ENCODE data around the gene QARS1.

- TF ChIP-seq POLR2A (IDR thresholded peaks at IDR 0.05; ENCODE audit: low read depth, low read length) (no peak), TAF1 (IDR thresholded peaks at IDR 0.05; ENCODE audit: borderline replicate concordance, low read depth, low read length) (no peak), POLR2AphosphoS5 (IDR thresholded peaks at IDR 0.05; ENCODE audit: low read depth, low read length) (no peak)
Observed at GRCh38 chr3:49120096-49120437, 15.5 kb upstream of the QARS1 start.
